Medulla oblongata (tissue), 1 donor: ENCODE results near the gene DLEU7.

Experiments
- DNase-seq: peaks from one replicate; pipeline ENCODE4 v3.0.0-alpha.2; 2015; ENCODE audit errors: extremely low spot score

The DLEU7 gene

GRCh38 chr13:50793026-50793425 lies 50.5 kb downstream of the DLEU7 start:
- DNase-seq: no peak

GRCh38 chr13:50788551-50789210 lies 54.8 kb downstream of the DLEU7 start:
- DNase-seq: no peak

- no peak for DNase-seq
These were observed 55.9 kb downstream of the DLEU7 start for GRCh38 chr13:50787316-50788195.

- DNase-seq: no peak
These were observed 59.7 kb downstream of the DLEU7 start for GRCh38 chr13:50783717-50784290.

- DNase-seq: no peak
These were observed 60.4 kb downstream of the DLEU7 start for GRCh38 chr13:50783066-50783465.

- DNase-seq: no peak
These were observed 63.1 kb downstream of the DLEU7 start for GRCh38 chr13:50780201-50781015.

GRCh38 chr13:50779443-50780200 lies 63.9 kb downstream of the DLEU7 start:
- no peak for DNase-seq
